Measurements from ENCODE around the gene TCF7L2. TPM values are rescaled to one million over a fixed set of nuclear protein-coding genes. Genes with fewer than 3 reads are reported as not detected.

The TCF7L2 gene
- total RNA-seq, 1 donor, result 6.7 TPM

DNA sequence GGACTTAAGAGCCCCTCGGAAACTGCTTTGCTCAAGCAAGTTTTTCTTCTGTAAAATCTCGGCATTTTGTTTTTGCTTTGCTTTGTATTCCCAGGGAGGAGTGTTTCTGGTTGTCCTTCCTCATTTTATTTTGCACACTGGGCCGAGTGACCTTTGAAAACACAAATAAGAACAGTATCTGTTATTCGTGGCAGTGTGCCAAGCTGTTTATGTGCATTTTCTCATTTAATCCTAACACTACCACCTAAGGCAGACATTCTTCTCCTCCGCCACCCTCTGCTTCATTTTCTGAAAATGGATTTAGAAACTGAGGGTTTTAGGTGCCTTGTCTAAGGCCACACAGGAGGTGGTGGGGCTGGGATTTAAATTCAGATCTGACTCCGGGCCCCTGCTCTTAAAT, 218.5 kb downstream of the TCF7L2 start:
- DNase-seq (ENCODE audit: low read depth in 2 of 3, low spot score in 2 of 3), result no peak

DNA sequence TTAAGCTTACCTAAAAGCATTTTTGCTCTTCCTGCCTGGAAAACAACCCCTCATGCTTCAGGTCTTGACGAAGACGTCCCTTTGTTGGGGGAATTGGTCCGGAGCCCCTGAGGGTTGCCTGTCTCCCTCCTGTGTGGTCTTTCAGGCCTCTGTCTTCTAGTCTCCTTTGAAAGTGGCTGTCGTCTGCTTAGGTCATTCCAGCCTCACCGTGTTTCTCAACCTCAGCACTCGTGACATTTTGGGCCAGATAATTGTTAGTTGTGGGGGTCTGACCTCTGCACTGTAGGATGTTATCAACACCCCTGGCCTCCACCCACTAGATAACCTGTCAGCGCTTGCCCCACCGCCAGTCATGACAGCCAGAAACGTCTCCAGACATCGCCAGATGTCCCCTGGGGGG, 219.1 kb downstream of the TCF7L2 start:
- no peak for DNase-seq (ENCODE audit: low read depth in 2 of 3, low spot score in 2 of 3)

DNA sequence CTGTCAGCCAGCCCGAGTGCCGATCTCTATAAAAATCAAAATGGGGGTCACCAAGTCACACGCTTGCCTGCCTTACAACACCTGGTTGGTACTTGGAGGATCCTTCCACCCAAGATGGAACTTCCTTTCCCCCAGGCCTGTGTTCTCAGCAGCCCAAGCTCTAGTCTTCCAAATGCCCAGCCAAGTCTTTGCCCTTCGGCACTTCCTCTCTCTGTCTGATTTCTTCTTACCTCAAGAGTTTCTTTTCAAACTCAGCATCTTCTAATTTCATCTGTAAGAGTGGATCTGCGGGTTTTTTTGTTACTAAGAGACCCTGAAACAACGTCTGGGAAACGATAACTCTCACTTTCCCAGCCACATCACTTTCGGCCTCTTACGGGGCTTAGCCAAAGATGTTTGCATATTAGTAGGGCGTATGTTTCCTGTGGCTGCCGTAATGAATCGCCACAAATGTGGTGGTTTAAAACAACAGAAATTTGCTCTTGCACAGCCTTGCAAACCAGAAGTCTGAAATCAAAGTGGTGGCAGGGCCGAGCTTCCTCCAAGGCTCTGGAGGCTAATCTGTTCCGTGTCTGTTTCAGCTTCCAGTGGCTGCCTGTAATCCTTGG, 219.9 kb downstream of the TCF7L2 start:
- peak in 2 of 3 donors; percentile 59 to 94 for DNase-seq (ENCODE audit: low read depth in 2 of 3, low spot score in 2 of 3)

DNA sequence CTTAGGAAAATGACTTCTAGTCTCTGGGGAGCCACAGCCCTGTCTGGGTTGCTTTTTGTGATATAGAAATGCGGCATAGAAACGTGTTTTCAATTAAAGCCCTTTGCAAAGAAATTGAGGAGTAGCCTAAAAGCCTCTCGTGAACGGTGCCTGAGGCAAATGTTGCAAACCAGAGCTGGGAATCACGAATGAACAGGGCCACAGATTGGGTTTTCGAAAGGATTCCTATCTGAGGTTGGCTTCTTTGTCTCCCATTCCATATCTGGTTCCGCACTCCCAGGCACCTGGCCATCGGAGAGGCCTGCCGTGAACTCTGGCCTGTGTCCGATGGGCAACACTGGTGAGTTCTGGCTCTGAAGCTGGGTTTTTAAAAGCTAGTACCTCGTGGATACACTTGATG, 221.6 kb downstream of the TCF7L2 start:
- no peak for DNase-seq (ENCODE audit: low read depth in 2 of 3, low spot score in 2 of 3)

DNA sequence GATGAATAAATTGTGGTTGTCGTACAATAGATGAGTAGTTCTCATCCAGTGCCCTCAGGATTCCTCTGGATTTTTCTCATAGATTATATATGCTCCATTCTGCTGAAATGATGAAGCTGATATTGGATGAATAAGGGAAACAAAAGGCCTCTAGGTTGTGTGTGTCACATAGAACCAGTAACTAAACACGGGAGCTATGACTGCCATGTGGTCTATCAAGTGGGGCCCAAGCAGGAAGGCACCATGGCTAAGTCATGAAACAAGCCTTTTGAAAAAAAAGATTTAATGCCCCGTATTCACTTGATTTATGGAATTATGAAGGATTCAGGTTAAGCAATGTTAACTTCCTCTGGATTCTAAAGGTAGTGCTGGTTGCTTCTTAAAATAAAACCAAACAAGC, 225.1 kb downstream of the TCF7L2 start:
- DNase-seq (ENCODE audit: low read depth in 2 of 3, low spot score in 2 of 3), result no peak

DNA sequence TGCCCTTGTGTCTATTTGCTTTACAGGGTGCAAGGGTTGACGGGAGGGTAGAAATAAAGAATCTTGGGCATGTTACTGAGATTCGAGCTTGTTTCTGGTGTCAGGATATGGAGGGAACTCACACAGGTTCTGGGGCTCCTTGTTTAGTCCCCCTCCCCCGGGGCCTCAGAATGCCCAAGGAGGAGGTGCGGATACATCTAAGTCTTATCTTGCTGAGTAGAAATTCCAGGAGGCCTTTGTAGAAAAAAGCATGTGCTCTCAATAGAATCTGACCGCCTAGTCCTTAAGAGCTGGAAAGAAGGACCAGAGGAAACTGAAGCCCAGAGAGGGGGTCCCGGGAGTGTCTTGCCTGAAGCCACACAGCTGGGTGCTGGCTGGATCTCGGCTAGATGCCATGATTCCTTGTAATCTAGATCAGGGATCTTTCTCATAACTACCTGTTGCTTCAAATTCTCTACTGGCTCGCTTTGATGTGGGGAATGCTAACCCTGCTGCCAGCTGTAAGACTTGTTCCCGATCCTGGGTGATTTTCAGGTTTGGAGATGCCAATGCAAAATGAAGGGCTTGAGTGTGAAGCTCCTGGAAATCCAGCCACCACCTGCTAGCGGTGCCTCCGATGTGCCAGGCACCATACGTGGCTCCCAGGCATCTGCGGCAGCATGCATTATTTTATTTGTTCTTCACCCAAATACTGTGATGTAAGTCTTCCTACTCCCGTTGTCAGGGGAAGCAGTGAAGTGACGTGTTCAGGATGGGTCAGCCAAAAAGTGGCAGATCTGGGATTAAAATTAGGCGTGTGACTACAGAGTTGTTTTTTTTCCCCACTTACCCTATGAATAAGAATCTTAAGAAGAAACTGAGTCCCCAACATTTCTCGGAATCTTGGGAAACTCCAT, 226.0 kb downstream of the TCF7L2 start:
- no peak for DNase-seq (ENCODE audit: low read depth in 2 of 3, low spot score in 2 of 3)

DNA sequence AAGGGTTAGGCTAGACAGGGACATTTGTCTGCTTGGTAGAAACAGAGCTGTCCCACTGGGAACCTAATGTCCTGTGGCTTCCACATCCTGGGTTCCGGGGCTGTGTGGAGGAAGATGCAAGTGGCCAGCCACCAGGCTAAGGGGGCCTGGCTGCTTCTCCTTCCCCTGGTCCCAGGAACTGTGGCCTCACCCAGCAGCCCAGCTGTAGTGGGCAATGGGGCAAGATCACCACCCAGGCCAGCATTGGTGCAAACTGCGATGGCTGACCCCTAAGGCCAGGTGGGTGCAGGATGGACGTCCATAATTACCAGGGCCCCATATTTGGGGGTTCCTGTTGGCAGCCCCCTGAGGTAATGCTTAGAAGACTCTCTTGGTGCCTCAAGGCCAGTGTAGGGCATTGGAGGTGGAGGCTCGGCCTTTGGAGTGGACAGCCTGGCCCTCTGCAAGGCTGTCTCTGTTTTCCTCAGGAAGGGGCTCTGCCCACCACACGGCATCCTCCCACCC, 226.7 kb downstream of the TCF7L2 start:
- no peak for DNase-seq (ENCODE audit: low read depth in 2 of 3, low spot score in 2 of 3)

DNA sequence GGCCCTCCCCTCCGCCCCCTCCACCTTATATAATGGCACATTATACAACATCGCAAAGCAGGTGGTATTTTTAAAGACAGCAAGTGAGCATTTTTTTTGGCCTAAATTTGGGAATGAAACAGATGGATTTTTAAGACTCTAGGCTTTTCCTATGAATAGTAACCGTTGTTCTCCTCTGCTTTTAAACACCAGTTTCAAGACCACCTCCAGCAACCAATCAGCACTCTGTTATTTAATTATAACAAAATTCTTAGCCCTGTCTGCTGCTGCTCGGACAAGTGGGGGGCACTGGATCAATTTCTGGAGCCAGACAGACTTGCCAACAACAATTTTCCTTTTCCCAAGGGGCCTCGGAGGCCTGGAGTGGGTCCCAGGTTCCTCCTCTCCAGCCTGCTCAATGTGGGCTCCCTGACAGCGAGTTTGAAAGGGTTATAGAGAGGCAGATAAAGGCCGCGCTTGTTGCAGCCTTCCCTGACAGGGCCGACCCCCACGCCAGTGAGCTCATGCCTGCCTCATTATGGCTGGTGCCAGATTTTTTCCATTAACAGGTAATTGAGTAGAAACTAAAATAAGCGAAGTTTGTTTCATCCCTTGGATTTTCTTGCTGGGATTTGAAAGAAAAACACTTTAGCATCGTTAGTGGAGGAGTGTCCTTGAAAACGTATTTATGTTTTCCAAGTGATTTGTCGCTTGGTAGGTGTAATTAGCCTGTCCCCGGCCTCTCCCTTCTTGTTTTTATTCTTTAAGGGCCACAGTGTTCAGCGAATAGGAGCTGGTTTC, 227.3 kb downstream of the TCF7L2 start:
- no peak for DNase-seq (ENCODE audit: low read depth in 2 of 3, low spot score in 2 of 3)

DNA sequence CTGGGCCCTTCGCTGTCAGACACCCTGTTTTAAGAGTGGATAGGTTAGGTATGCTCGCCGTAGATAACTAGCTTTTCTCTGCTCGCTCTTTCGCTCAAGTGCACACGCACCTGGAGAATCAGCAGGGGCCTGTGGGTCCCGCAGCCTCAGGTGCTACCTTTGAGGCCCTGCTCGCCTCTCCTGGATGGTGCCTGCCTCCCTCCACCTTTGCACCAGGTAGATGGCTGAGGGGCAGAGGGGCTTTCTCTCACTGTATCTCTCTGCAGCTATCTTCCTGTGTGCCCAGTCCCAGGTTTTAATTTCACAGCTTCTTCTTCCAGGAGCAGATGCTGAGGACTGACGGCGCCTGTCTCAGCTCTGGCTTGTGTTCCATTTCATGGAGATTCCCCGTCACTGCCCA, 227.9 kb downstream of the TCF7L2 start:
- DNase-seq (ENCODE audit: low read depth in 2 of 3, low spot score in 2 of 3), result no peak

DNA sequence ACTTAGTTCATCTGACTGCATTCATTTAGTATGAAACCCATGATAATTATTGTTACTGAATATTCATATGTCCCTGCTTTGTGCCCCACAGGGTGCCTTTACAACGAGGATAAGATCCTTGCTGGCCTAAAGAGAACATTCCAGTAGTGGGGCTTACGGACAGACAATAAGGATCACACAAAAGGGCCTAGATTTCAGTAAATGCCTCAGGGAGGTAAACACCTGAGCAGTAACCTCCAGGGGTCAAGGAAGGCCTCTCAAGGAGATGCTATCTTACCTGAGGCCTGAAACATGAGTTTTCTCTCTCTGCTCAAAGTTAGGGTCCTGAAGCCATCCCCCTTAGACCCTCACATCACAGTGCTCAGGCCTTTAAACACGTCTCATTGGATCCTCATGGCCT, 228.7 kb downstream of the TCF7L2 start:
- DNase-seq (ENCODE audit: low read depth in 2 of 3, low spot score in 2 of 3), result no peak

DNA sequence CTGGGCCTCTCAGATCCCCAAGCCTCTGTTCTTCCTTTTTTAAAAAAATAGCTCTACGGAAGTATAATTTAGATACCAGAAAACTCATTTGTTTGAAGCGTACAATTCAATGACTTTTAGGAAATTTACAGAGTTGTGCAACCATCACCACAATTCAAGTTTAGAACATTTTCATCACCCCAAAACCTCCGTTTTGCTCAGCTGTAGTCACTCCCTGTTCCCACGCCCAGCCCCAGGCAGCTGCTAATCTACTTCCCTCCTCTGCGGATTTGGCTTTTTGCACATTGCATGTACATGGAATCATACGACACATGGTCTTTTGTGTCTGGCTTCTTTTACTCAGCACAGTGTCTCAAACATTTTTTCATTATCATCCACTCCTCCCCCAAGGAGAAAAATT, 229.2 kb downstream of the TCF7L2 start:
- peak in 2 of 3 donors; percentile 10 to 40 for DNase-seq (ENCODE audit: low read depth in 2 of 3, low spot score in 2 of 3)

DNA sequence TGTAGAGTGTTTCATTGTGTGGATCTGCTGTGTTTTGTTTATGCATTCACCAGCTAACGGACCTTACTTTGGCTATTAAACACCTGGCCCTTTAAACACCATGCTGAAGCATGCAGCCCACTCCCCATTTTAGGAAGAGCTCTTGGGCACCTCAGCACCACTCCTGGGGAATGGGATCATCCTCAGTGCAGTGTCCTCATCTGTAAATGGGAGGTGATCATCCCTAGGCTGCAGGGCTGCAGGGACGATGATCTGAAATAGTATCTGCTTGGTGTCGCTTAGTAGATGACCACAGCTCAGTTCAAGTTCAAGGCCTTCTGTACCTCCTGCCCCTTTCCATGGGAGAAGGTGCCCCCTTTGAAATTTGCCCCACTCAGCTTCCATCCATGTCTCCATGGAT, 229.9 kb downstream of the TCF7L2 start:
- no peak for DNase-seq (ENCODE audit: low read depth in 2 of 3, low spot score in 2 of 3)

DNA sequence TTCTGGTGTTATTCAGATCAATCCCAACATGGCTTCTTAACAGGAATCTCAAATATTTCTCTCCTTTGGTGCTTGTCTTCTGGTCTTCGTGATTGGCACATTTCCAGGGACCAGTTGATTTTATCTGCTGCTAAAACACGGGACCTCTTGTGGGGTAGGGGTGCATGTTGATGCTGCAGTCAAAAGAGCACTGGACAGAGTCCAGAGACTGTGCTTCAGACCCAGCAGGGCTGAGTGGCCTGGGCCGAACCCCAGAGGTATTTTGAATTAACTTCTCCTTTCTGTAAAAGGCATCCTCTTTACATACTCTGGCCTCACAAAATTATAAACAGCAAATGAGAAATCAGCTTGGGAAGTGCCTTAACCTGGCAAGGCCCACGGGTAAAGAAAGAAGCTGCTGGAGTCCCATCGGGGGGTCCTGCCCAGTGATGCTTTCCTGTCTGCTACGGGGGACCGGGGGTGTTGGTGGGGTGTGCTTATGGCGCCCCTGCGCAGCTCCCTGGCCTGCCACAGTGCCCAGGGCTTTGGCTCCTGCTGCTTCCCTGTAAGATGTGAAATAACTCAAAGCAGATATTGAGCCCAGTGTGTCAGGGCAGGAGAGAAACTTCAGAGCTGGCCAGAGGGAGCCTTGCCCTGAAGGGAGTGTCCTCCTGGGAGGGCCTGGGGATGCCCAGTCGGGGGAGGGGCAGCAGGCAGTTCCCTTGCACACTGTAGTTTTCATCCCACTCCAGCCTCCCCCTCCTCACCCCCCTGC, 230.5 kb downstream of the TCF7L2 start:
- peak in 1 of 3 donors; percentile 7 for DNase-seq (ENCODE audit: low read depth in 2 of 3, low spot score in 2 of 3)

DNA sequence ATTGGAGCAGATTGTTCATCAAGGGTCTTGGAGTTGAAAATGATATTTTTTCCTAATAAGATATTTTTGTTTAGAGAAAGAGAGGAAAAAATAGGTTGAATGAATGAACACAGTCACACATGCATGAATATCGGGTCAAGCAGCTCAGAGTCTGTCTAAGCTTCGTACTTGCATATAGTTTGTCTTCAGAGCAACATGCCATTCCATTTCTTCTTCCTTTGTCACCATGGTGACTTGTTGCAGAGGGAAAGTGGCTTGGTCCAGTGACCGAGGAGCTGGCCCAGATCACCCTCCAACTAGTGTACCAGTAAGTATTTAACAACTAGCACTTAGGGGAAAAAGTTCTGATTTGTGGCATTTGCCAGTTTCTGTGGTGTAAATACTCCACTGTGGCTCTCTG, 232.1 kb downstream of the TCF7L2 start:
- DNase-seq (ENCODE audit: low read depth in 2 of 3, low spot score in 2 of 3), result no peak

DNA sequence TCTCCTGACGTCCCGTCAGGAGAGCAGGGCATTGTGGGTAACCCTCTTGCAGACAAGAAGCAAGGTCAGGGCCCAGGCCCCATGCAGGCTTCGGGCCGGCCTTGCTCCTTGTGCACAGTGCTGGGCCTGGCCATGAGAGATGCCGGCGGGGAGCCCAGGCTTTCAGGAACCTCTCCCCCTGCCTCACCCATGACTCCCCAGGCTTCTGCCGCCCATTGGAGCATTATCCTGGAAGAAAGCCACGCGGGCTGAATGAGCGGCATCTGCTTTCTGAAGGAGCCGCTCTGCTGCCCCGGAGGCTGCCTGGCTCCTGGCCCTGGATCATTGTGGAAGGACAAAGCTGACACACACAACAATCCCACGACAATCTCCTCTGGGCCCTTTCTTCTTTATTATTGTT, 233.5 kb downstream of the TCF7L2 start:
- no peak for DNase-seq (ENCODE audit: low read depth in 2 of 3, low spot score in 2 of 3)

DNA sequence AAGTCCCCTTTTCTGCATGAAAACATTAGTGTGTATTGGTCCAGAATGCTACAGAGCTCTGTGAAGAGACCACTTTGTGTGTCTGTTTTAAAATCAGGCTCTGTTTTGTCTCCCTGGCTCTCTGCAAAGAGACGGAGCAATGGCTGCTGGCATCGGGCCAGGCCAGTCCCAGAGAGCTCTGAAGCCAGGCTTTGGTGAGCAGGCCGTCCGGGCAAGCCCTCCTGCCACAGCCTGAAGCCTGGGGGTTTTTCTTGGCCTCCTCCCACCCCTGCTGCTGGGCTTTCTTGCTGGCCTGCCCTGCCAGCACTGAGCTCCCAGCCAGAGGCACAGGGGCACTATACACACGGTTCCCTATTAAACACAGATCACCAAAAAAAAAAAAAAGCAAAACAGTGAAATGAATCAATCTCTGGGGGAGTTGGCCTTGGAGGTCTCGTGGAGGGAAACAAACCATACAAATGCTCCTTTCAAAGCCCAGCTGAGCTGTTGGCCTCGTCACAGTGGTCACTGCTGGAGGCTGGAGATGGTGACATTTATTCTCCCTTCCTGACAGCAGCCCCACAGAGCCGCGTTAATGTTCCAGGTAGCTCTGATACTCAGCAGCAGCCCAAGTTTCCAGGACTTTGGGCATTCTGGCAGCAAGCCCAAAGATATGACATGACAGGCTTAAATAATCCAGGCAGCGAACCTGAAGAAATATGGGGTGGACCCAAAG, 237.2 kb downstream of the TCF7L2 start:
- no peak for DNase-seq (ENCODE audit: low read depth in 2 of 3, low spot score in 2 of 3)

DNA sequence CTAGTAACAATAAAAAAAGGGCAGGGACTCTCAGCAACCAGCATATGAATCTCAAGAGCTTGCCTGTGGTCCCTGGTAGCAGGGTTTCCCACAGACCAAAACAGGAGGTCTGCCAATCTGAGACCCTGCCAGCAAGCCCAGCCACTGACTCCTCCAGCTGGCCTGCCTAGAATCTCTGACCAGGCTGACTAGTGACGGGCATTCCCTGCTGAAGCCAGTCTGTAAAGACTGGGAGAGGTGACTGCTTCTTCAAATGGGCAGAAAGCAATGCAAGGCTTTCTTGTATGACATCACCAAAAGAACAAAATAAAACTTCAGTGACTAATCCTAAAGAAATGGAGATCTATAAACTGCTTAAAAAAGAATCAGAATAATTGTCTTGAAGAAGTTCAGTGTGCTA, 249.4 kb downstream of the TCF7L2 start:
- DNase-seq (ENCODE audit: low read depth in 2 of 3, low spot score in 2 of 3), result no peak

DNA sequence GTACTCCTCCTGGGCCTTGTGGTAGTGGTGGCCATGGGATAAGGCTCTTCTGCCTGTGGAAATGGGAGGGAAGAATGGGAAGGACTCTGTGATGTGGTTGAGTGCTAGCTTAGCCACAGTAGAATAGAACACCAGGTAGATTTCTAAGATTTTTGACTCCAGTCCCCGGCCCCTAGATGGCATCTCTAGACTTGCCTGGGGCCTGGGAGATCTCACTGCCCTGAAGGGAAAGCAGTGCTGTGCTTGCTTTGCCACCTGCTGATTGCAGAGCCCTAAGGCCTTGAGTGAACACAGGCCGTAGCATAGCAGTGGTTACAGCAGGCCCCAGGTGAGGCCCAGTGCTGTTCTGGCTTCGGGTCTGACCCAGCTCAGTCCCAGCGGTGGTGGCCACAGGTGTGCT, 252.0 kb downstream of the TCF7L2 start:
- DNase-seq (ENCODE audit: low read depth in 2 of 3, low spot score in 2 of 3), result no peak

DNA sequence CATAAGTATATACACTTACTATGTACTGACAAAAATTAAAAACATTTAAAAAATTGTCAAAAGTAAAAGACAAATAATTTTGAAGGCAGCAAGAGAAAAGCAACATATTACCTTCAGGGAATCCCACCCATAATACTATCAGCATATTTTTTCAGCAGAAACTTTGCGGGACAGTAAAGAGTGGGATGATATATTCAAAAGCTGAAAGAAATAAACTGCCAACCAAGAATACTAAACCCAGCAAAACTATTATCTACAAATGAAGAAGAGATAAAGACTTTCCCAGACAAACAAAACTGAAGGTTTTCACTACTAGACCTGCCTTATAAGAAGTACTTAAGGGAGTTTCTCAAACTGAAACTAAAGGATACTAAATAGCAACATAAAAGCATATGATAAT, 257.9 kb downstream of the TCF7L2 start:
- peak in 1 of 3 donors; percentile 33 for DNase-seq (ENCODE audit: low read depth in 2 of 3, low spot score in 2 of 3)

DNA sequence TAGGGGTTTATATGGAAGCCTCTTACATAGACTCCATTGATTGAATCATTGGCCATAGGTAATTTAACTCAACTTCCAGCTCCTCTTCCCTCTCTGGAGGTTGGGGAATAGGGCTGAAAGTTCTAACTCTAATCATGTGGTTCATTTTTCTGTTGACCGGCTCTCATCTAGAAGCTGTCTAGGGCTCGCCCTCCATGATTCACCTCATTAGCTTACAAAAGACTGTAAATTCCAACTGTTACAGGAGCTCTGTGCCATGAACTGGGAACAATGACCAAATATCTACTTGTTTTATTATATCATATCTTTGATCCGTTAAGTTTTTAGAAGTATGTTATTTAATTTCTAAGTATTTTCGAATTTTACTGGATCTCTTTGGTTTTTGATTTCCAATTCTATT, 263.0 kb downstream of the TCF7L2 start:
- no peak for DNase-seq (ENCODE audit: low read depth in 2 of 3, low spot score in 2 of 3)

Measured in hematopoietic multipotent progenitor cell (in vitro differentiated cells).